D721Med (cell line): Measurements from ENCODE around the gene EMILIN2.

Source experiments
- DNase-seq: peaks from one replicate; pipeline ENCODE4 v3.0.0; 2011; ENCODE audit warnings: low spot score; ENCODE audit not compliant: insufficient read length
- FAIRE-seq: peaks from 2 replicates; lab custom pipeline; 2011; peaks lifted over from hg19 to GRCh38; lab: Jason Lieb, UNC
- TF ChIP-seq, protein P1 (sequence below): IDR thresholded peaks from 2 replicates; pipeline ENCODE4 v1.5.1; 2012; ENCODE audit warnings: mild to moderate bottlenecking, control low read depth; ENCODE audit not compliant: insufficient read depth; ENCODE audit errors: missing control alignments

Gene EMILIN2

DNA sequence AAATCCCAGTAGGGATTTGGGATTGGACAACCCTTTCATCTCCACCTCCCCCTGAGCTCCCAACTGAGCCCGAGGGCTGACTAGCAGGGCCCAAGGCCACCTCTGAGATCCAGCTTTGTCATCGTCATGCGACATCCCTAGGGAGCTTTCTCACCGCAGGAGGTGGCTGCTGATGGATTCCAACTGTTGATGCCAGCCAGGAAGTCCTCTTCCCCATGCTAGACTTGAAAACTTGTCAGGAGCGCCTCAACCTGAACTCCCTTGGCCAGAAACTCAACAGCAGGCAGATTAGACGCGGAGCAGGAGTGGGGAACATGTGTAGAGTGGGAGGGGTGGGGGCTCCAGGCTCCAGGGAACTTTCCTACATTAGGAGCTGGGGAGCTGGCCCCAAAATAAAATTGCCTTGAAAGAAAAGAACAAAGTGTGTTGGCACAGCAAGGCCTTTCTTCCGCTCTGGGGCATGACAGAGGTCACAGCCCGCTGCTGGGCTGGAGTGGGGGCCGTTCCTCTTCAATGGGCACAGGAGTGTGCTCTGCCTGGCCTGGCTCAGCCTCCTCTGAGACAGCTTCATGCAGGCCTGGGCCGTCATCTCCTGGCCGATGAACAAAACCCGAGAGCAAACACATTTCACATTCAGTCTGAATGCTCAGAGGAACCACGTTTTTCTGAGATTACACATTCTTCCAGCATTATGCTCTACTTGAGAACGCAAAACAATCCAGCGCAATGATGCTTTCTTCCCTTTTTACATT lies 34.5 kb downstream of the EMILIN2 start:
- FAIRE-seq: no peak
- TF ChIP-seq, protein P1, sequence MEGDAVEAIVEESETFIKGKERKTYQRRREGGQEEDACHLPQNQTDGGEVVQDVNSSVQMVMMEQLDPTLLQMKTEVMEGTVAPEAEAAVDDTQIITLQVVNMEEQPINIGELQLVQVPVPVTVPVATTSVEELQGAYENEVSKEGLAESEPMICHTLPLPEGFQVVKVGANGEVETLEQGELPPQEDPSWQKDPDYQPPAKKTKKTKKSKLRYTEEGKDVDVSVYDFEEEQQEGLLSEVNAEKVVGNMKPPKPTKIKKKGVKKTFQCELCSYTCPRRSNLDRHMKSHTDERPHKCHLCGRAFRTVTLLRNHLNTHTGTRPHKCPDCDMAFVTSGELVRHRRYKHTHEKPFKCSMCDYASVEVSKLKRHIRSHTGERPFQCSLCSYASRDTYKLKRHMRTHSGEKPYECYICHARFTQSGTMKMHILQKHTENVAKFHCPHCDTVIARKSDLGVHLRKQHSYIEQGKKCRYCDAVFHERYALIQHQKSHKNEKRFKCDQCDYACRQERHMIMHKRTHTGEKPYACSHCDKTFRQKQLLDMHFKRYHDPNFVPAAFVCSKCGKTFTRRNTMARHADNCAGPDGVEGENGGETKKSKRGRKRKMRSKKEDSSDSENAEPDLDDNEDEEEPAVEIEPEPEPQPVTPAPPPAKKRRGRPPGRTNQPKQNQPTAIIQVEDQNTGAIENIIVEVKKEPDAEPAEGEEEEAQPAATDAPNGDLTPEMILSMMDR: no peak
- no peak for DNase-seq

DNA sequence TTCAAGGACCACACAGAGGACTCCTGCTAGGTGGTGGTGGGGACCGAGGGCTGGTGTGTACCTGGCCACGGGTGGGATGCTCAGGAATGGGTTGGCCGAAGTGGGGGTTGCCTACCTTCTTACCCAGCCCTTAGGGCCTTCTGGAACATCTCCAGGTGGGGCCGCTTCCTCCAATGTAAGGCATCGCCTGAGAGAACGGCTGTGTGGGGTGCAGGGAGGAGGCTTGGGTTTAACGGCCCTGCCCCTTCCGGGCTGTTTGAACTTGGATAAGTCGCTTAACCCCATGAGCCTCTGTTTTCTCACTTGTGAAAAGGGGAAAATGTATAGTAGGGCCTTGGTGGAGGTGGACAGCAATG lies 35.0 kb downstream of the EMILIN2 start:
- TF ChIP-seq, protein P1: no peak
- FAIRE-seq (no peak), DNase-seq (no peak)

DNA sequence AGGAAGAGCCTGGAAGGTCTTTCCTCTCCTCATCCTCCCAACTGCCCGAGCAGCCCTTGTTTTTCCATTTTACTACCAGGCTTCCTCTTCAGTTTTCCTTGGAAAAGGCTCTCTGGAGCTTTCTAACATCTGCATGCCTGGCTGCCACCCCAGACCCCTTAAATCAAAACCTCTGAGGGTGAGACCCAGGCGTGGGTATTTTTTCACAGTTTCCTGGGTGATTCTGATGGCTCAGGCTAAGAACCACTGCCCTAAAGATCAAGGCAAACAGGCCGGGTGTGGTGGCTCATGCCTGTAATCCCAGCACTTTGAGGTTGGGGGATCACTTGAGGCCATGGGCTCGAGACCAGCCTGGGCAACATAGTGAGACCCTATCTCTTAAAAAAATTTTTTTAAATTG lies 35.4 kb downstream of the EMILIN2 start:
- no peak for FAIRE-seq
- no peak for DNase-seq
- TF ChIP-seq, protein P1: no peak

DNA sequence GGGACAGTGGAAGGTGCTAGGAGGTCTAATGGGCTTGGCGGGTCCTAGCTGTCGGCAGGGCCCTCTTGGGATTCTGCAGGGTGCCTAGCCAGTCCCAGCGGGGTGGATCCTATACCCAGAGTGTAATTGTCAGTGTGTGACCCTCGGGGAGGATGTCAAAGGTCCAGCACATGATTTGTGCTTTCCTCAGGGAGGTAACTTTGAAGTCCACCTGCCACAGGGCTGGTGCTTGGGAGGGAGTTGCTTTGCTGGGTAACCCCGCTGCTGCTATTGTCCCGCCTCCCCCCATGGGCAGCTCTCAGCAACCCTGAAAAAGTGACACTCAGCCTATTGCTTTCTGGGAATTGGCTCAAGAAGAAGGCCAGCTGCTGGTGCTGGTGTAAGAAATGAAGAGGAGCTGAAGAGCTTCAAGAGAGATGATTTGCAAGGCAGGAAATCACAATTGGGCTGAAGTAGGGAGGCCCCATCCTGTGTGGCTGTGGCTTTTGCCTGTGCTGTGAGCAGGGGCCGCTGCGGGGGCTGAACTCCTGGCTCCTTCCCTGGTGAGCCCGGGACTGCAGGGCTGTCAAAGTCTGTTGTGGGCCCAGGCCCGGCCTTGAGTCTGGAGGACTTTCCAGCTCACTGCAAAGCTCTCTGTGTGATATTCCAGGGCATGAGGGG lies 36.4 kb downstream of the EMILIN2 start:
- no peak for FAIRE-seq
- no peak for DNase-seq
- TF ChIP-seq, protein P1: no peak

DNA sequence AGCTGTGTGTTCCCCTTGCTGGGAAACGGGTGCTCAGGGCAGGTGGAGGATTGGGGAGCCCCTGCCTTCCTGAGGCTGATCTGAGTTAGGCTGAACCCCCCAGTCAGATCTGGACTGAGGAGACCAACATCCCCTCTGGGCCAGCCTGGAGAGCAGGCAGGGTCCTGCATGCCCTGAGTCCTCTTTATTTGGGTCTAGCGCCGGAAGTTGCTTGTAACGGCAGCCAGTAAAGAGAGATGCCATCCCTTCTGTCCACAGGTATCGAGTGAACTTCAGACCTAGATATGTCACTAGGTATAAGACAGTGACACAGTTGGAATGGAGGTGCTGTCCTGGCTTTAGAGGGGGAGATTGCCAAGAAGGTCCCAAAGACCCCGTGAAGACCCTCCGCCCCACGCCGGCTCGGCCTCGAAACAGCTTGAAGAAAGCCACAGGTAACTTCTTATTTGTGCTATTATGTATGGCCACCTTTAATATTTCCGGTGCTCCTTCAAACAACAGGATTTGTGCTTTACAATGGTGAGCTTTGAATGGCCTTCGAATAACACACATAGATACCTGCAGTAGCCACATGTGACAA lies 38.0 kb downstream of the EMILIN2 start:
- no peak for DNase-seq
- TF ChIP-seq, protein P1: no peak
- no peak for FAIRE-seq

DNA sequence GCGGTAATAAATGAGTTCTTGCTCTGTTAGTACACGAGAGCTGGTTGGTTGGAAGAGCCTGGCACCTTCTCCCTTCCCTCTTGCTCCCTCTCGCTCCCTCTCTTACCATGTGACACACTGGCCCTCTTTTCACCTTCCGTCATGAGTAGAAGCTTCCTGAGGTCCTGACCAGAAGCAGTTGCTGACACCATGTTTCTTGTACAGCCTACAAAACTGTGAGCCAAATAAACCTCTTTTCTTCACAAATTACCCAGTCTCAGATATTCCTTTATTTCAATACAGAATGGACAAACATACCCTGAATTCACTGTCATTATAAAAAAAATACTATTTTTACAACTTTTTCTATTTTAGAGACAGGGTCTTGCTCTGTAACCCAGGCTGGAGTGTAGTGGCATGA lies 40.7 kb downstream of the EMILIN2 start:
- FAIRE-seq: no peak
- TF ChIP-seq, protein P1: no peak

More for the DNA sequence above, 40.7 kb downstream of the EMILIN2 start:
- DNase-seq: no peak
